Gastrocnemius medialis (tissue), 4 donors: ENCODE results near the gene WFDC10B. TPM values are rescaled to one million over a fixed set of nuclear protein-coding genes. Genes with fewer than 3 reads are reported as not detected.
"Not testable (repeated sequence)": the region's sequence is repeated elsewhere in the genome, so short reads cannot be mapped to it uniquely, and the experiment has no call there.

Source experiments
- ATAC-seq, 2 donors: fragments of 150-250 bp; one replicate each; pipeline ENCODE4 v1.9.1; 2016
- DNase-seq, 2 donors: peaks; one replicate each; pipeline ENCODE4 v3.0.0-alpha.2; 2019
- H3K27ac ChIP-seq, 4 donors: fragments of 200-600 bp; sonication (generic); 1 replicate in 1 of 4; 2 replicates in 3 of 4; pipeline ENCODE4 v1.5.1; 2016 to 2018; ENCODE audit warnings: mild to moderate bottlenecking in 2 of 4, moderate library complexity in 1 of 4
- H3K27me3 ChIP-seq, 3 donors: fragments of 200-600 bp; sonication (generic) in 2 of 3; 1 replicate in 1 of 3; 2 replicates in 2 of 3; pipeline versions ENCODE4 v1.5.1 to v1.6.0; 2016 to 2019; ENCODE audit warnings: mild to moderate bottlenecking in 1 of 3, moderate library complexity in 1 of 3
- H3K36me3 ChIP-seq, 2 donors: fragments of 200-600 bp; sonication (generic) in 1 of 2; one replicate each; pipeline ENCODE4 v1.5.1; 2017 to 2018
- H3K4me1 ChIP-seq, 2 donors: fragments of 200-600 bp; sonication (generic) in 1 of 2; one replicate each; pipeline ENCODE4 v1.5.1; 2016 to 2017; ENCODE audit warnings: mild to moderate bottlenecking in 2 of 2
- H3K4me3 ChIP-seq, 4 donors: fragments of 200-600 bp; sonication (generic) in 3 of 4; 1 replicate in 1 of 4; 2 replicates in 3 of 4; pipeline ENCODE4 v1.5.1; 2016 to 2019; ENCODE audit warnings: mild to moderate bottlenecking in 2 of 4
- H3K9me3 ChIP-seq, 3 donors: fragments of 200-600 bp; sonication (generic) in 2 of 3; 1 replicate in 1 of 3; 2 replicates in 2 of 3; pipeline ENCODE4 v1.5.1; 2016 to 2019
- POLR2A ChIP-seq, 2 donors: fragments of 450-650 bp; IDR thresholded peaks; one replicate each; pipeline ENCODE4 v1.6.1; 2017; ENCODE audit warnings: antibody characterized with exemption in 2 of 2, mild to moderate bottlenecking in 2 of 2, moderate library complexity in 2 of 2
- in situ Hi-C, 4 donors: fragments of 200-750 bp; cut with MboI; loops; one replicate each; pipeline versions ENCODE4 v1.15.0 to v1.8.0; 2017; ENCODE audit warnings: low sequenced_read_pairs in 4 of 4
- intact Hi-C: fragments of 100-400 bp; cut with DNase I; formaldehyde crosslinking; loops from one replicate; pipeline ENCODE4 v1.15.1; 2023; ENCODE audit warnings: low total_unique reads
- total RNA-seq, 4 donors: library from RNA; depleted of rRNA; stranded (reverse); fragments of >200 nt; gene quantifications; one replicate each; pipeline versions ENCODE4 v1.1.0 to v1.2.3, GENCODE V29; 2016
- TF ChIP-seq, protein P1 (sequence below), 5 experiments: fragments of 450-650 bp in 3 of 5; fragments of 200-600 bp in 2 of 5; sonication (generic) in 2 of 5; IDR thresholded peaks in 4 of 5; conservative IDR thresholded peaks in 1 of 5; 1 replicate in 4 of 5; 2 replicates in 1 of 5; pipeline ENCODE4 v1.5.1; 2016 to 2019; ENCODE audit warnings: antibody characterized with exemption in 5 of 5, mild to moderate bottlenecking in 3 of 5, moderate library complexity in 3 of 5

WFDC10B gene
- total RNA-seq, 4 donors from 2014 or later: not detected

DNA sequence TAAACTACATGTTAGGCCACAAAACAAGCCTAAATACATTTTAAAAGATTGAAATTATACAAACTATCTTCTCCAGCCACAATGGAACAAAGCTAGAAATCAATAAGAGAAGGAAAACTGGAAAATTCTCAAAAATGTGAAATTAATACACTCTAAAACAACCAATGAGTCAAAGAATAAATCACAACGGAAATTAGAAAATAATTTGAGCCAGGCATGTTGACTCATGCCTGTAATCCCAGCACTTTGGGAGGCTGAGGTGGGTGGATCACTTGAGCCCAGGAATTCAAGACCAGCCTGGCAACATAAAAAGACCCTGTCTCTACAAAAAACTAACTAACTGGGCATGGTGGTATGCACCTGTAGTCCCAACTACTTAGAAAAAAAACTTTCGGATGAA lies 9.3 kb downstream of the WFDC10B start:
- no peaks in the 10 kb centered on the region for H3K27me3 ChIP-seq
- no peaks in the 10 kb centered on the region for H3K9me3 ChIP-seq
- DNase-seq: no peak
- H3K27ac ChIP-seq: no peak overlapping the region
- no peaks in the 10 kb centered on the region for H3K36me3 ChIP-seq
- no peak for ATAC-seq
- TF ChIP-seq POLR2A (IDR thresholded peaks at IDR 0.05): no peak
- TF ChIP-seq, protein P1, sequence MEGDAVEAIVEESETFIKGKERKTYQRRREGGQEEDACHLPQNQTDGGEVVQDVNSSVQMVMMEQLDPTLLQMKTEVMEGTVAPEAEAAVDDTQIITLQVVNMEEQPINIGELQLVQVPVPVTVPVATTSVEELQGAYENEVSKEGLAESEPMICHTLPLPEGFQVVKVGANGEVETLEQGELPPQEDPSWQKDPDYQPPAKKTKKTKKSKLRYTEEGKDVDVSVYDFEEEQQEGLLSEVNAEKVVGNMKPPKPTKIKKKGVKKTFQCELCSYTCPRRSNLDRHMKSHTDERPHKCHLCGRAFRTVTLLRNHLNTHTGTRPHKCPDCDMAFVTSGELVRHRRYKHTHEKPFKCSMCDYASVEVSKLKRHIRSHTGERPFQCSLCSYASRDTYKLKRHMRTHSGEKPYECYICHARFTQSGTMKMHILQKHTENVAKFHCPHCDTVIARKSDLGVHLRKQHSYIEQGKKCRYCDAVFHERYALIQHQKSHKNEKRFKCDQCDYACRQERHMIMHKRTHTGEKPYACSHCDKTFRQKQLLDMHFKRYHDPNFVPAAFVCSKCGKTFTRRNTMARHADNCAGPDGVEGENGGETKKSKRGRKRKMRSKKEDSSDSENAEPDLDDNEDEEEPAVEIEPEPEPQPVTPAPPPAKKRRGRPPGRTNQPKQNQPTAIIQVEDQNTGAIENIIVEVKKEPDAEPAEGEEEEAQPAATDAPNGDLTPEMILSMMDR (IDR thresholded peaks at IDR 0.05 in 4 of 5, conservative IDR thresholded peaks at IDR 0.05 in 1 of 5): no peak
- in situ Hi-C loops (no loop called here), intact Hi-C loops (no loop called here)
- no peak overlapping the region for H3K4me3 ChIP-seq
- H3K4me1 ChIP-seq: no peaks in the 10 kb centered on the region

DNA sequence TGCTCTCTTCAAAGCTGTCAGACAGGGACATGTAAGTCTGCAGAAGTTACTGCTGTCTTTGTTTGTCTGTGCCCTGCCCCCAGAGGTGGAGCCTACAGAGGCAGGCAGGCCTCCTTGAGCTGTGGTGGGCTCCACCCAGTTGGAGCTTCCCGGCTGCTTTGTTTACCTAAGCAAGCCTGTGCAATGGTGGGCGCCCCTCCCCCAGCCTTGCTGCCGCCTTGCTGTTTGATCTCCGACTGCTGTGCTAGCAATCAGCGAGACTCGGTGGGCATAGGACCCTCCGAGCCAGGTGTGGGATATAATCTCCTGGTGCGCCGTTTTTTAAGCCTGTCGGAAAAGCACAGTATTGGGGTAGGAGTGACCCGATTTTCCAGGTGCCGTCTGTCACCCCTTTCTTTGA lies 11.5 kb downstream of the WFDC10B start:
- in situ Hi-C loops, H3K4me1 ChIP-seq, DNase-seq, H3K27ac ChIP-seq, ATAC-seq, H3K36me3 ChIP-seq, H3K27me3 ChIP-seq, H3K9me3 ChIP-seq, H3K4me3 ChIP-seq, intact Hi-C loops: not testable (repeated sequence)

DNA sequence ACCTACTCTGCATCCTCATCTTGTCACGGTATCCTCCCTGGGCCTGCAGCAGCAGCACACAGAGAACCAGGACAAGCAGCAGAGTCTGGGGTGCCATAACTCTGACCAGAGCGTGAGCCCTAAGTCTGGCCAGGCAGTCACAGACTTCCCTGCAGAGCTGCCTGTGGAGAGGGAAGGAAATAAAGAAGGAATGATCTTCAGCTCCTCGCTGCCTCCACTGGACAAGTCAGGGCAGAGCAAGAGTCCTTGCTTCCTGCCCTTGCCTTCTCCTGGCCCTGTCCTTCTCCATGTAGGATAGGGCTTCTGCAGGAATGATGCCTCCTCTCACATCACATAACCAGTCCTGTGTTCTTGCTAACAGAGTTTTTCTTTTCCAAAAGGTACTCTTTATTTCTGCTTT lies 18.9 kb downstream of the WFDC10B start:
- ATAC-seq (no peak), DNase-seq (no peak)
- no peaks in the 10 kb centered on the region for H3K27me3 ChIP-seq
- no peak overlapping the region for H3K27ac ChIP-seq
- in situ Hi-C loops: no loop called here
- H3K9me3 ChIP-seq: no peaks in the 10 kb centered on the region
- TF ChIP-seq POLR2A (IDR thresholded peaks at IDR 0.05): no peak
- TF ChIP-seq, protein P1 (IDR thresholded peaks at IDR 0.05 in 4 of 5, conservative IDR thresholded peaks at IDR 0.05 in 1 of 5): no peak
- H3K4me1 ChIP-seq: no peaks in the 10 kb centered on the region
- H3K36me3 ChIP-seq: no peaks in the 10 kb centered on the region
- H3K4me3 ChIP-seq: no peak overlapping the region
- intact Hi-C loops: no loop called here

DNA sequence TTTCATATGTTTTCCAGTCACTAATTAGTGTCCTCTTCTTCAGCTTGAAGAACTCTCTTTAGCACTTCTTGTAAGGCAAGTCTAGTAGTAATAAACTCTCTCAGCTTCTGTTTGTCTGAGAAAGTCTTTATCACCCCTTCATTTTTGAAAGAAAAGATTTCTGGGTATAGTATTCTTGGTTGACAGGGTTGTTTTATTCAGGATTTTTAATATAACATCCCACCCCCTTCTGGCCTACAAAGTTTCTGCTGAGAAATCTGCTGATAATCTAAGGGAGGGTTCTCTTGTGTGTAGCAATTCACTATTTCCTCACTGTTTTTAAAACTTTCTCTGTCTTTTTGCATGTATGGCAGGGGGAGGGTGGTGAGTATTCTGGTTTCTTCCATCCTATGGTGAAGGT lies 25.2 kb downstream of the WFDC10B start:
- intact Hi-C loops: no loop called here

DNA sequence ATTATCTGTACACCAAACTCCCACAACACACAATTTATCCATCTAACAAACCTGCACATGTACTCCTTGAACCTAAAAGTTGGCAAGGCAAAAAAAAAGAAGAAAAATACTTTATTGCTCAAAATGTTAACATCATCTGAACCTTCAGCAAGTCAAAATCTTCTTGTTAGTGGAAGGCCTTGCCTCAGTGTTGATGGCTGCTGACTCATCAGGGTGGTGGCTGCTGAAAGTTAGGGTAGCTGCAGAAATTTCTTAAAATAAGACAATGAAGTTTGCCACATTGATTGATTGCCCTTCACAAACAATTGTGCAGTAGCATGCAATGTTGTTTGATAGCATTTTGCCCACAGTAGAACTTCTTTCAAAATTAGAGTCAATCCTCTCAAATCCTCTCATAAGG lies 32.1 kb downstream of the WFDC10B start:
- Histone ChIP-seq H3K36me3 (no peaks in the 10 kb centered on the region), H3K27ac (no peak overlapping the region), H3K4me1 (no peaks in the 10 kb centered on the region), H3K27me3 (no peaks in the 10 kb centered on the region), H3K4me3 (no peak overlapping the region), H3K9me3 (no peaks in the 10 kb centered on the region)
- no peak for TF ChIP-seq POLR2A (IDR thresholded peaks at IDR 0.05)
- TF ChIP-seq, protein P1 (IDR thresholded peaks at IDR 0.05 in 4 of 5, conservative IDR thresholded peaks at IDR 0.05 in 1 of 5): no peak
- intact Hi-C loops (no loop called here), in situ Hi-C loops (no loop called here)
- ATAC-seq: no peak
- no peak for DNase-seq

More for the DNA sequence above, 25.2 kb downstream of the WFDC10B start:
- Histone ChIP-seq H3K27me3 (no peaks in the 10 kb centered on the region), H3K36me3 (no peaks in the 10 kb centered on the region), H3K4me3 (no peak overlapping the region), H3K4me1 (no peaks in the 10 kb centered on the region), H3K27ac (no peak overlapping the region), H3K9me3 (peaks cover 0 to 13% (median 0%) of the 10 kb centered on the region in 3 donors)
- in situ Hi-C loops: no loop called here
- no peak for TF ChIP-seq POLR2A (IDR thresholded peaks at IDR 0.05)
- TF ChIP-seq, protein P1 (IDR thresholded peaks at IDR 0.05 in 4 of 5, conservative IDR thresholded peaks at IDR 0.05 in 1 of 5): no peak
- ATAC-seq (no peak), DNase-seq (no peak)
